Measurements from ENCODE around the gene NFYC.

Gene NFYC

DNA sequence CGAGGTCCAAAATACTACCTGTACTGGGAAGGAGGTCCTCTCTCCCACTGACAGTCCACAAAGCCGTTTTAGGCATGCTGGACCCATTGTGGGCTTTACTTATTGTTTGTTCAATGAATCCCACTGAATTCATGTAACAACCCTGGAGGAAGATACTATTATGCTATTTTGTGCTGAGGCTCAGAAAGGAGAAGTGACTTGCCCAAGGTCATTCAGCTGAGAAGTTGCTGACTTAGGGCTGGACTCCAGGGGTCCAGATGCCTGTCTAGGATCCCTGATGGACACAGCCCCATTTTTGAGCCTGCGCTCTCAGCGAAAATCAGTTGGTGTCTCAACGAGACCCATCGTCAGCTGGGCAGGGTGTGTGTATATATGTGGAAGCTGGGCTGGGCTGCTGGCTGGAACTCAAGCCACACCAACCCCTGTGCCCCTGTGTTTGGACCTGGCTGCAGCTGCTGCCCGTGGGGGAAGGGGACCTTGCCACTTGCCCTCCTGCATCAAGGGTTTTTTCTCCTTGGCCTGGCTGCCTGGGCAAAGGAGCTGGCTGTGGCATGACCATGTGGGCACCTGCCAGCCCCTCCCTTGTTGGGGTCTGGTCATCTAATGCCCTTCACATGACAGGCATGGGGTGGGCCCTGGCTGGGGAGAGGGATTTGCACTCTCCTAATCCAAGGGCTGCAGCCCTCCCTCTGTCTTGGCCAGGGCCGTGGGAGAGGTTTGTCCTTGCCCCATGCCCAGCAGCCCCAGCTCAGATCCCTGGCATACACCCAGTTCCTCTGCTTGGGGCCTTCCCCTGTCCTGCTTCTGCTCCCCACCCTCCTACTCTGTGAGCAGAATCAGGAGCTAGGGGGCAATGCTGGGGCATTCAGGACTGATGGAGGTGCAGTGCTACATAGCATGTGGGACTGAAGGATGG lies 107.1 kb downstream of the NFYC start:
- no peak for DNase-seq (ENCODE audit: low spot score)

DNA sequence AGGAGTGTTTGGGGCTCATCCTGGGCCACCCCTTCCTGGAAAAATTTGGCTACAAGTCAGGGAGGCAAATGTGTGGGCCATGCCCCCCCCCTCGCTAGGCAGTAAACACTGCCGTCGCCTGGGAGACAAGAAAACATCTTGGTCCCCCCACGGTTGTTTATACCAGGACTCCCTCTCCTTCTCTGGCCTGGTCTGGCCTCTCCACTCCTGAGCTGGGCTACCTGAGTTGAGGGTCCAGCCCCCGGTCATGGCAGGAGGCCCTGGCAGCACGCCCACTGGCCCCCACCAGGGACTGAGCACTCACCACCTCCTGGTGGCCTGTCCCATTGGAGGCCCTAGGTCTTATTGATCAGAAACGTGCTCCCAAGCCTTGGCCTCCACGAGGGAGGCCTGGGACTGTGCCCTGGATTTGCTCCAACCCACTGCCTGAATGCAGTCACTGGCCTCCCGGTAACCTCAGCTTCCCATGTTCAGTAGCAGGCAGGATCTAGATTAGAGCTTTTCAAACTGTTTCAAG lies 107.9 kb downstream of the NFYC start:
- DNase-seq (ENCODE audit: low spot score): no peak

DNA sequence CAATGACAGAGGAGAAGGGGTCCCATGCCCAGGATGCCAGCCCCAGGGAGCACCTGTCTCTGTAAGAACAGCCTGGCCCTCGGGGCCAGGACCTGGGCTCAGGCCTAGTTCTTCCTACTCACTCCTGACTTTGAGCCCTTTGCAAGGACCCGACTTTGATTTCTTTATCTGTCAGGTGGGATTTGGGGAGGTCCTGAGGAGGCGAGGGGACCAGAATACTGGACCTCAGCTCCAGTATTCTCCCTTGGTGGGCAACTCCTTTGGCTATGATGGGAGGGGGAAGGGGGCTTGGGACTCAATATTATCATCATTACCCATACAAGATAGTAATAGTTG lies 110.2 kb downstream of the NFYC start:
- no peak for DNase-seq (ENCODE audit: low spot score)

DNA sequence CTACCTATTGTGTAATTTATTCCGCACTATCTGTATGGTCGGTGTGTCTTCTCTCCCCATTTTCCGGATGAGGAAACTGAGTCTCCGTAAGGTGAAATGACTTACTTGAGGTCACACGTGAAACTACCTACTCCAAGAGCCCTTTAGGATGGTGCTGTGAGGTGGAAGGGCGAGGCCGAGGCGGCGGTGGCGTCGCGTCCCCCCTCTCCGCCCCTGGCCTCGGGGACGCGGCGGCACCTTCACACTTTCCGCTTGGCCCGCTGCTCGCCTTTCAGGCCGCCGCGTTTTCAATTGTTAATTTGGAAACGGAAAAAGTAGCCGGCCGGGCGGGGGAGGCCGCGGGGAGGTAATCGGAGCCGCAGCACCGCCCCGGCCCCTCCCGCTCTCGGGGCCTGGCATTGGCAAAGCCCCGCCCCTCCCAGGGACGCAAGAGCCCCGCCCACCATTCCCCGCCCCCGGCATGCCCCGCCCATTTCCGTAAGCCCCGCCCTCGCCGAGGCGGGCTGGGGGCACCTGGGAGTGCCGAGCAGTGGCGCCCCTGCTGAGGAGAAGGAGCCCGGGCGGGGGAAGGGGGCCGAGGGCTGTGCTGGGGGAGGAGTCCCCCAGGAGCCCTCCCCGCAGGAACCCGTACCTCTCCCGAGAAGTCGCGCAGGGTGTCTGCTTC lies 110.7 kb downstream of the NFYC start:
- peak; percentile 24 for DNase-seq (ENCODE audit: low spot score)

DNA sequence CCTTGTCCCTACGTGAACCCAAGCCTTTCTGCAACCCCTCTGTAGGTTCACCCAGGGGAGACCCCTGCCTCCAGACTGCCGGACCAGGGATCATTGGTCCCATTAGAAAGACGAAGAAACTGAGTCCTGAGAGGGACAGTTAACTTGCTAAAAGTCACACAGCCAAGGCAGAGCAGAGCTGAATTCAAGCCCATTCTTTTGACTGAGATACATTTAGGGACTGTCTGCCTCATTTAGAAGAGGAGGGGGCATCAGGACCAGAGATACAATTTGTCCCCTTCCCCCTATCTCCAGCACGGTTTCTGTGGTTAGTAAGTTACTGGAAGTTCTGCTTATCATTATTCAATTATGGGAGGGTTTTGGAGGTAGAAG lies 111.2 kb downstream of the NFYC start:
- DNase-seq (ENCODE audit: low spot score): no peak

DNA sequence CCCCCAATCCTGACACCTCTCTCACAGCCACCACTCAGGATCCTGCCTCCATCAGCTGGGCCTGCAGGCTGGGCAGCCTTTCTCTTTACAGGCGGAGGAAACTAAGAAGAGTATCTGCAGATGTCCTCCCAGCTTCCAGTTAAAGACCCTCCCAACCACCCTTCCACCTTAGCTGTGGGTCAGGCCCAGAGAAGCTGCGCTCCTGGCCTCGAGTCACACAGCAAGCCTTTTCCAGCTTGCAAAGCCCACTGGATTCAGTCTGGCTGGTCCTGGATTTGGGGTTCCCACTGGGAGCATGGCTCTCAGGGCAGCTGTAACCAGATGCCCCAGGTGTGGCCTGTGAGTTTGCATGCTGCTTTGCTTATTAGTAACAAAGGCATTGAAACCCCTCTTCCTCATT lies 111.9 kb downstream of the NFYC start:
- DNase-seq (ENCODE audit: low spot score): no peak

DNA sequence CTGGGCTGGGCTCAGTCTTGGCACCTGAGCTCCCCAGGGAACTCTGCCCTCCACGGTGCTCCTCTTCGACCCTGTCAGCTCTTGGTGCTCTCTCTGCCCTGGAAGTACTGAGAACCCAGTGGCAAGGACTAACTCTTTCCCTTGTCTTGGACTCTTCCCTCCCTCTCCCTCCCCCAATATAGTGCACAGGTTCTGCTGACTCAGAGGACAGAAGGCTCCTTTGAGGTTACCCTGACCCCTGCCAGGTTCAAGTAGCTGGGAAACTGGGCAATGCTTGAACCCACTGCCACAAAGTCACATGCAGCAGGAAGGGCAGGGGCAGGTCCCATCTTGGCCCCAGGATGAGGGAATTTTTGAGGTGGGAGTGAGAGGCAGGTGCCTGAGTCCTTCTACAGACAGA lies 112.4 kb downstream of the NFYC start:
- DNase-seq (ENCODE audit: low spot score): no peak

DNA sequence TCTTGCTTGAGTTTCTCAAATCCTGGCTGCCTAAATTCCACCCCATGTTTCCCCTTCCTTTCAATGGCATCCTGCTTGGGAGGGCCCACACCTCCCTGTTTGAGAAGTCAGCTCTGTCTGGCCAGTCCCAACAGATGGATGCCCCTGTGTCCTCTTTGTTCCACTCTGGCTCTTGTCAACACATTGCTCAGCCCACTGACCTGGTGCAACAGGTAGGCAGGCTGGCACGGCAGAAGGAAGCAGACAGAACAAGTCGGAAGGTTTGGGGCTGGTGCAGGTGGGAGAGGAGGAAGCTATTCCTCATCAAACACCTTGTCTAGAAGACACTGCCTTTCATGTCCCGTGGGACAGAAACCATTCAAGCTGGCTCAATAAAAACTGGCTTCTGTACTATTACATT lies 114.7 kb downstream of the NFYC start:
- no peak for DNase-seq (ENCODE audit: low spot score)

- no peak for DNase-seq (ENCODE audit: low spot score)
Observed at GRCh38 chr1:40806731-40807695, 115.5 kb downstream of the NFYC start.

DNA sequence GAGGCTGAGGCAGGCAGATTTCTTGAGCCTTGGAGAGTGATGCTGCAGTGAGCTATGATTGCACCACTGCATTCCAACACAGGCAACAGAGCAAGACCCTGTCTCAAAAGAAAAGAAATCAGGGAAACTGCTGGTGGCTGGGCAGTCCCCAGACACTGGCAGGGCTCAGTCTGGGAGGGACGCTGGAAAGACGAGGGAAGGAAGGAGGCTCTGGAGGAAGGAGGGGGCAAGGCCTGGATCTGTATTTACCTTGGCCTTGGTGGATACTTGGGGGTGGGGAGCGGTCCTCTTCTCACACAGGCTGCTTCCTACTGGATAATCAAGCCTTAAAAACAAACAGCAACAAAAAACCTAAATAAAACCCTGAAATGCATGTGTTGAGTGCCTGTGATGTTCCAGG lies 116.5 kb downstream of the NFYC start:
- DNase-seq (ENCODE audit: low spot score): no peak

DNA sequence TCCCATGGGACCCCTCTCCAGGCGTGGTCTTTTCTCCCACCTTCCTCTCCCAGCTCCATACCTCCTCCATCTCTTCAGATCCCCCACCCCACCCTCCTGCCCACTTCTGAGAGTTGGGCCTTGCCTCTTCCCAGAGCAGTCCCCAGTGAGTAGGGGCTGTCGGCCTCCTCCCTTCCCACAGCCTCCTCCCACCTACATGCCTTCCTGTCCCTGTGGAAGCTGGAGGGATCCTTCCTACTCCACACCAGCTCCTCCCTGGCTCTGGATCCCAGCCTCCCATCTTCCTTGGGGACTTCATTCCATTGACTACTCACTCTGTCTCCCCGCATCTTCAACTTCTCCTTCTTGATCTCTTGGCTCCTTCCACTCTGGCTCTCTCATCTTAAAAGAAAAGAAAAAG lies 116.9 kb downstream of the NFYC start:
- no peak for DNase-seq (ENCODE audit: low spot score)

GRCh38 chr1:40808909-40809308 lies 117.4 kb downstream of the NFYC start:
- no peak for DNase-seq (ENCODE audit: low spot score)

GRCh38 chr1:40810927-40811326 lies 119.4 kb downstream of the NFYC start:
- no peak for DNase-seq (ENCODE audit: low spot score)

DNA sequence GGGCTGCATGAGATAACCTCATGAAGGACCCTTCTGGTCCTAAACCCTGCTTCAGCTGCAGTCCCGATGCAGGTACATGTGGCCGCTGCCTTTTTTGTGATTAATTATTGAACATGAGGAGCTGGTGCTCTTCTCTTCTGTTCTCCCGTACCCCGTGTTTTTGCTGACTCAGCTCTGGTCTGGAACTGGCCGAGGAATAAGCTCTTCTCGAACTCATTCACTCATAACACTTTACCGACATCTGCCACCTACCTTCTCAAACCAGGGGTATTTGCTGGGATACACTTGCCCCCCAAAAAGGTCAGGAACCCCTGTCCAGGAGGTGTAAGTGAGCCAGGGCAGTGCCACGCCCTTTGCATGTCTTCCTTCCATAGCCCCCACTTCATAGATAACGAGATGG lies 123.9 kb downstream of the NFYC start:
- DNase-seq (ENCODE audit: low spot score): no peak

DNA sequence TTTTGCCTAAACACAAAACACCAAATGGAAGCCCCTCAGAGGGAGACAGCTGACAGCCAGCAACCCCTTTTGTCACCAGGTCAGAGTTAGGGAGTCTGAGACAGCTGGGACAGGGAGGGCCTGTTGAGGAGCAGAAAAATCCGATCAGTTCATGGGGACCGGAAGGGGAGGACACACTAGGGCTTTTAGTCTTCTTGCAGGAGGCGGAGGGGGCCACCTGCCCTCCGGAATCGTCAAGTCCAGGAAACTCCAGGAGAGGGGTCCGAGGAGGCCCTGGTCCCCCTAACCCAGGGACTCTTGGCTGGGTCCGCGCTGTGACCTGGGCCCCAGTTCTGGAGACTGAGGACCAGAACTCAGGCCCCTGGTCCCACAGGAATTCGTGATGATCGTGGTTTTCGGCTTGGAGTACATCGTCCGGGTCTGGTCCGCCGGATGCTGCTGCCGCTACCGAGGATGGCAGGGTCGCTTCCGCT lies 126.3 kb downstream of the NFYC start:
- no peak for DNase-seq (ENCODE audit: low spot score)

DNA sequence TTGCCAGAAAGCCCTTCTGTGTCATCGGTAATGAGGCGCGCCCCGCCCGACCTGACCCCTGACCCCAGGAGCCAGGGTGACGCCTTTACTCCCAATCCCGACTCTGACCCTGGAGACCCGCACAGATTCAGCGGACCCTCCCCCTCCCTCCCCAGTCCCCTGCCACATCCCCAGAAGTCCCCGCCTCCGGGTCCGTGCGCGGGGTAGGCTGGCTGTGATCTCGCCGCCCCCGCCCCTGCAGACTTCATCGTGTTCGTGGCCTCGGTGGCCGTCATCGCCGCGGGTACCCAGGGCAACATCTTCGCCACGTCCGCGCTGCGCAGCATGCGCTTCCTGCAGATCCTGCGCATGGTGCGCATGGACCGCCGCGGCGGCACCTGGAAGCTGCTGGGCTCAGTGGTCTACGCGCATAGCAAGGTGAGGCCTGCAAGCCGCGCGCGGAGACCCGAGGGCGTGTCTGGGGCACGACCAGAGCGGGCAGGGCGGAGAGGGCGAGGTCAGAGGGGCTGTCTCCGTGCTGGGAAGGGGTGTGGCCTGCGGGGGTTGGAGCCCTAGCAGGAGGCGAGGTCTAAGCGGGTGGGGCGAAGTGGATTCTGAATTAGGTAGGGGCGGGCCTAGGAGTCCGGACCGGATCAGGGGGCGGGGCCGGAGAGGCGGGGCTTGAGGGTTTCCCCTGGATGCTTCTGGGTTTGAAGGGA lies 126.9 kb downstream of the NFYC start:
- no peak for DNase-seq (ENCODE audit: low spot score)

DNA sequence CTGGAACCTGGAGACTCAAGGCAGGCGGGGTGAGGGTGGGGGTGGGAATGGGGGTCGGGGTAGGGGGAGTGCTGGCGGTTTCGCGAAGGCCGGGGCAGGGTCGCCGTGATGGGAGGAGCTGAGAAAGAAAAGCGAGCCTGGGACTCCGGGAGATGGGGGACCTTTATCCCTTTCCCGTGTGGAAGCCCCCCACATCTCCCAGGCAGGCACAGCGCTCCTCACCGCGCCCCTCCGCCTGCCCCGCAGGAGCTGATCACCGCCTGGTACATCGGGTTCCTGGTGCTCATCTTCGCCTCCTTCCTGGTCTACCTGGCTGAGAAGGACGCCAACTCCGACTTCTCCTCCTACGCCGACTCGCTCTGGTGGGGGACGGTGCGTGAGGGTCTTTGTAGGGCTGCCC lies 127.6 kb downstream of the NFYC start:
- DNase-seq (ENCODE audit: low spot score): no peak

DNA sequence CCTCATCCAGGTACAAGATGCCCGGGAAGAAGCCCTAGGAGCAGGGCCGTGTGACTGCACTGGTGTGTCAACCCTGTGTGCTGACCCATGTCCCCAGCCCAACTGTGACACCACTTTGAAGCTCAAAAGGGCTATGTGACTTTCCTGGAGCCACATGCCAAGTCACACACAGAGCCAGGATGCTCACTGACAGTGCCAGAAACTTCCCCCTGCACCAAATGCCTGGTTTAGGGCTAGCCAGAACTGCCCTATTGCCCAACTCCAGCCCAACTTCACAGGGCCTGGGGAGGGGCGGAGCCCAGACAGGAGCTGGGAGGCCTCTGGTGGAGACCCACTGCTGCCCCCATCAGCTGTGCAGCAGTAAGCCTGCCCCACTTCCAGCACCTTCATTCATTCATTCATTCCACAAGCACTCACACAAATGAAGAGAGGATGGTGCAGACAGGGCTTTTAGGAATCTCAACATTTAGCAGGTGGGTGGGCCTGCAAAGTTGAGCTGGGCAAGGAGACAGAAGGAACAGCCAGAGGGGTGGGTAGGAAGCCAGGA lies 128.8 kb downstream of the NFYC start:
- DNase-seq (ENCODE audit: low spot score): peak; percentile 11
